Measurements from ENCODE around the gene PLEKHA6.

GRCh38 chr1:204242920-204243319 lies 116.8 kb downstream of the PLEKHA6 start:
- TF ChIP-seq CTCF (IDR thresholded peaks at IDR 0.05) (no peak), POLR2AphosphoS5 (IDR thresholded peaks at IDR 0.05) (no peak), POLR2A (IDR thresholded peaks at IDR 0.05) (no peak), EP300 (IDR thresholded peaks at IDR 0.05) (no peak)
